ENCODE data around the gene ANKRD10. TPM values are rescaled to one million over a fixed set of nuclear protein-coding genes. Genes with fewer than 3 reads are reported as not detected.

ANKRD10 gene
- total RNA-seq, 1 donor from 2014 or later, result 228 TPM

DNA sequence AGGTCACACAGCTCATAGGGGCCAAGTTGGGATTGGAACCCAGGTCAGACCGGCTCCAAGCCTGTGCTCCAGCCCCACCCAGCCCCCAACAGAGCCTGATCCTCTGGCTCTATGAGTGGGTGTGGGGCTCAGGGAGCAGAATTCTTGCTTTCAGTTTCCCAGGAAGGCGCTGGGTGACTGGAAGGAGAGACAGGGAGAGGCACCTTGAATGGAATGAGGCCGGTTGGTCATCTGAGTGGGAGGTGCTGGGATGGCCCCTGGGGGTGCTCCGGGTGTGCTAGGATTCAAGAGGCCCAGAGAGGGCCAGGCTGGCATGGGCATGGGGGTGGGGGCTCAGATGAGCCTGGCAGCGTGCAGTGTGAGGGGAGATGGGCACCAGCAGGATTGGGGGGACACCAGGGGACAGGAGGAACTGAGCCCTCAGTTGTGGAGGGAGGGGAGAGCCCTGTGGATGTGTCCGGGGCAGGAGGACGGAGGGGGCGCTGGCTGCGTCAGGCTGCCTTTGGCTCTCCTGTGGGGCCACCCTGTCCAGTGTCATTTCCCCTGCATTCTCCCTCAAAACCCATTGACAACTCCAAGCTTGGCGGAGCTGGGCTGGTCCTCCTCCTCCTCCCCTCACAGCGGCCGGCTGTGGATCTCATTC lies 31.2 kb upstream of the ANKRD10 start:
- H3K9me3 Mint-ChIP-seq (ENCODE audit: low read depth), result no peaks in the 10 kb centered on the region
- DNase-seq (ENCODE audit: low spot score, unreplicated experiment), result no peak
- no peaks in the 10 kb centered on the region for H3K27me3 Mint-ChIP-seq
- H3K4me1 Mint-ChIP-seq (ENCODE audit: low read depth), result peaks cover 5% of the 10 kb centered on the region
- no peak overlapping the region for H3K27ac Mint-ChIP-seq
- H3K4me3 Mint-ChIP-seq (ENCODE audit: low read depth), result no peak overlapping the region
- TF ChIP-seq CTCF (IDR thresholded peaks at IDR 0.05; ENCODE audit: unreplicated experiment), result no peak
- no peaks in the 10 kb centered on the region for H3K36me3 Mint-ChIP-seq (ENCODE audit: insufficient read depth)

DNA sequence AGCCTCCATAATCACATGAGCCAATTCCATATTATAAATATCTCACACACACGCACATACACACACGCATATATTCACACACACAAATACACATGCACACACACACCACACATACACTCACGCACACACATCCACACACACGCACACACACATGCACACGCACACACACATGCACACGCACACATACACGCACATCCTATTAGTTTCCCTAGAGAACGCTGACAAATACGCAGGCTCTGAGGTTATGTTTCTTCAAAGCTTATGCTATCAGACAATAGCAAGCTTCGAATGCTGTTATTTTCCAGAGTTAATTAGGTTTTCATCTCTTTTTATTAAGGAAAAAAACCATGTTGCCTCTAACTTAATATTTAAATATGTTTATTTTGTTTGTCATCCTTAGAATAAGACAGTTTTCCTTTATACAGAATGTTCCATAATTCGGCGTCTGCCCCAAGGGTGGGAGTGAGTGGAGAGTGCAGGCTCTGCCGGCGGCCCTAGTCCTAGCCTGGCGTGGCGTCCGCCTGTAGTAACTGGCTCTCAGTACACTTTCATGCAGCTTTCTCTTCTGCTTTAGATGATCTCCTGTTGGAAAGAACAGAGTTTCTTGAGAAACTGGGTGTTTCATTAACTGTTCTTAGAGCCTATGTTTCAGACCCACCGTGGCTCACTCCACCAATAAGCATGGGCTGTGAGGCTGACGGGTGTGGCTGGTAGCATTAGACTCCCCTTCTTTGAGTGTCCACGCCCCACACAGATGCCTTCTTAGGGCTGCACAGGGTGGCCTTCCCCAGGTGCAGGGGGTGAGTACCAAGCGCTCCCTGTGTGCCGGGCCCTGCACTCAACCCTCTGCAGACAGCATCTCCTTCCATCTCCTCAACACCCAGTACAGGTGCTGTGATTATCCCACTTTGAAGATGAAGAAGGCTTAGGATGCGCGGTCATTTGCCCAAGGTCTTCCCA lies 30.4 kb upstream of the ANKRD10 start:
- Mint-ChIP-seq H3K4me3 (ENCODE audit: low read depth) (no peak overlapping the region), H3K27me3 (peaks cover 3% of the 10 kb centered on the region), H3K9me3 (ENCODE audit: low read depth) (no peaks in the 10 kb centered on the region), H3K27ac (no peak overlapping the region), H3K4me1 (ENCODE audit: low read depth) (peaks cover 5% of the 10 kb centered on the region), H3K36me3 (ENCODE audit: insufficient read depth) (no peaks in the 10 kb centered on the region)
- DNase-seq (ENCODE audit: low spot score, unreplicated experiment), result no peak
- TF ChIP-seq CTCF (IDR thresholded peaks at IDR 0.05; ENCODE audit: unreplicated experiment), result no peak

GRCh38 chr13:110944121-110944967 lies 29.5 kb upstream of the ANKRD10 start:
- peak; percentile 63 for TF ChIP-seq CTCF (IDR thresholded peaks at IDR 0.05; ENCODE audit: unreplicated experiment)
- Mint-ChIP-seq H3K27ac (no peak overlapping the region), H3K27me3 (peaks cover 3% of the 10 kb centered on the region), H3K4me1 (ENCODE audit: low read depth) (peaks cover 5% of the 10 kb centered on the region), H3K9me3 (ENCODE audit: low read depth) (no peaks in the 10 kb centered on the region), H3K36me3 (ENCODE audit: insufficient read depth) (no peaks in the 10 kb centered on the region), H3K4me3 (ENCODE audit: low read depth) (no peak overlapping the region)
- DNase-seq (ENCODE audit: low spot score, unreplicated experiment), result no peak

- Mint-ChIP-seq H3K36me3 (ENCODE audit: insufficient read depth) (no peaks in the 10 kb centered on the region), H3K27me3 (peaks cover 9% of the 10 kb centered on the region), H3K4me1 (ENCODE audit: low read depth) (peaks cover 5% of the 10 kb centered on the region), H3K27ac (no peak overlapping the region), H3K9me3 (ENCODE audit: low read depth) (no peaks in the 10 kb centered on the region), H3K4me3 (ENCODE audit: low read depth) (no peak overlapping the region)
- DNase-seq (ENCODE audit: low spot score, unreplicated experiment), result no peak
- TF ChIP-seq CTCF (IDR thresholded peaks at IDR 0.05; ENCODE audit: unreplicated experiment), result no peak
Measured at GRCh38 chr13:110942248-110942981, 27.5 kb upstream of the ANKRD10 start.
